H1 (cell line): ENCODE data around the gene AGER.

ENCODE experiments used
- ASH2L ChIP-seq: fragments of 200-600, 300-600 bp; sonication (generic); IDR thresholded peaks from one replicate; pipeline ENCODE4 v1.7.1; 2017; ENCODE audit warnings: low read length
- EP300 ChIP-seq, 2 experiments: IDR thresholded peaks; 1 replicate in 1 of 2; 2 replicates in 1 of 2; pipeline ENCODE4 v1.6.1; 2011 to 2012; ENCODE audit warnings: low read depth in 2 of 2, low read length in 2 of 2, mild to moderate bottlenecking in 2 of 2, borderline replicate concordance in 1 of 2, inconsistent platforms in 1 of 2, moderate library complexity in 1 of 2
- POLR2AphosphoS5 ChIP-seq: IDR thresholded peaks from 2 replicates; pipeline ENCODE4 v1.6.1; 2011; ENCODE audit warnings: low read depth, low read length
- TF ChIP-seq, protein P1 (sequence below), 3 experiments: IDR thresholded peaks; 1 replicate in 2 of 3; 2 replicates in 1 of 3; pipeline versions ENCODE4 v1.5.1 to v1.6.1; 2011; ENCODE audit warnings: low read length in 3 of 3, mild to moderate bottlenecking in 3 of 3, inconsistent platforms in 2 of 3, low read depth in 1 of 3, moderate library complexity in 1 of 3; ENCODE audit not compliant: insufficient read depth in 1 of 3; ENCODE audit errors: control extremely low read depth in 1 of 3

GRCh38 chr6:32168350-32168749 lies 15.7 kb downstream of the AGER start:
- TF ChIP-seq EP300 (IDR thresholded peaks at IDR 0.05; ENCODE audit: borderline replicate concordance in 1 of 2, low read depth in 2 of 2, low read length in 2 of 2) (no peak), POLR2AphosphoS5 (no peak), ASH2L (no peak)
- TF ChIP-seq, protein P1, sequence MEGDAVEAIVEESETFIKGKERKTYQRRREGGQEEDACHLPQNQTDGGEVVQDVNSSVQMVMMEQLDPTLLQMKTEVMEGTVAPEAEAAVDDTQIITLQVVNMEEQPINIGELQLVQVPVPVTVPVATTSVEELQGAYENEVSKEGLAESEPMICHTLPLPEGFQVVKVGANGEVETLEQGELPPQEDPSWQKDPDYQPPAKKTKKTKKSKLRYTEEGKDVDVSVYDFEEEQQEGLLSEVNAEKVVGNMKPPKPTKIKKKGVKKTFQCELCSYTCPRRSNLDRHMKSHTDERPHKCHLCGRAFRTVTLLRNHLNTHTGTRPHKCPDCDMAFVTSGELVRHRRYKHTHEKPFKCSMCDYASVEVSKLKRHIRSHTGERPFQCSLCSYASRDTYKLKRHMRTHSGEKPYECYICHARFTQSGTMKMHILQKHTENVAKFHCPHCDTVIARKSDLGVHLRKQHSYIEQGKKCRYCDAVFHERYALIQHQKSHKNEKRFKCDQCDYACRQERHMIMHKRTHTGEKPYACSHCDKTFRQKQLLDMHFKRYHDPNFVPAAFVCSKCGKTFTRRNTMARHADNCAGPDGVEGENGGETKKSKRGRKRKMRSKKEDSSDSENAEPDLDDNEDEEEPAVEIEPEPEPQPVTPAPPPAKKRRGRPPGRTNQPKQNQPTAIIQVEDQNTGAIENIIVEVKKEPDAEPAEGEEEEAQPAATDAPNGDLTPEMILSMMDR (IDR thresholded peaks at IDR 0.05; ENCODE audit: control extremely low read depth in 1 of 3, insufficient read depth in 1 of 3, low read depth in 1 of 3, low read length in 3 of 3), result no peak
